Ramos (cell line): Measurements from ENCODE around the gene TCF12.

Source experiments
- in situ Hi-C: fragments of 300-500 bp; cut with MboI; formaldehyde crosslinking; loops from one replicate; pipeline ENCODE4 v1.14.3; 2022; ENCODE audit warnings: low sequenced_read_pairs; ENCODE audit not compliant: unreplicated experiment

Gene TCF12

GRCh38 chr15:57321485-57321884, 403.0 kb downstream of the TCF12 start:
- in situ Hi-C loops, result loop anchor here (25.0 kb wide), 1 partner anchor 409 kb away; the partner anchor contains the start of gene TCF12

- in situ Hi-C loops, result loop anchor here (25.0 kb wide), 1 partner anchor 410 kb away; the partner anchor contains the start of gene TCF12
Measured at GRCh38 chr15:57321973-57322601, 403.6 kb downstream of the TCF12 start.

- in situ Hi-C loops, result loop anchor here (25.0 kb wide), 1 partner anchor 410 kb away; the partner anchor contains the start of gene TCF12
Measured at GRCh38 chr15:57322602-57323250, 404.3 kb downstream of the TCF12 start.

- in situ Hi-C loops, result loop anchor here (25.0 kb wide), 1 partner anchor 411 kb away; the partner anchor contains the start of gene TCF12
Measured at GRCh38 chr15:57323299-57323805, 404.9 kb downstream of the TCF12 start.

GRCh38 chr15:57323806-57324589, 405.6 kb downstream of the TCF12 start:
- in situ Hi-C loops, result loop anchor here (25.0 kb wide), 1 partner anchor 412 kb away; the partner anchor contains the start of gene TCF12

- in situ Hi-C loops, result loop anchor here (25.0 kb wide), 1 partner anchor 412 kb away; the partner anchor contains the start of gene TCF12
Measured at GRCh38 chr15:57324590-57324890, 406.1 kb downstream of the TCF12 start.

GRCh38 chr15:57324944-57325679, 406.7 kb downstream of the TCF12 start:
- in situ Hi-C loops, result loop anchor here (25.0 kb wide), 1 partner anchor 413 kb away; the partner anchor contains the start of gene TCF12

- in situ Hi-C loops, result no loop called here
Measured at GRCh38 chr15:57326196-57326595, 407.8 kb downstream of the TCF12 start.

- in situ Hi-C loops, result no loop called here
Measured at GRCh38 chr15:57327985-57328471, 409.6 kb downstream of the TCF12 start.

- in situ Hi-C loops, result no loop called here
Measured at GRCh38 chr15:57328479-57328878, 410.0 kb downstream of the TCF12 start.

GRCh38 chr15:57328897-57329296, 410.5 kb downstream of the TCF12 start:
- in situ Hi-C loops, result no loop called here

- in situ Hi-C loops, result loop anchor here (10.0 kb wide), 1 partner anchor 65 kb away; no protein-coding TSS in a partner anchor
Measured at GRCh38 chr15:57329582-57330367, 411.3 kb downstream of the TCF12 start.

- in situ Hi-C loops, result loop anchor here (10.0 kb wide), 1 partner anchor 64 kb away; no protein-coding TSS in a partner anchor
Measured at GRCh38 chr15:57330619-57331340, 412.3 kb downstream of the TCF12 start.

- in situ Hi-C loops, result loop anchor here (10.0 kb wide), 1 partner anchor 62 kb away; no protein-coding TSS in a partner anchor
Measured at GRCh38 chr15:57332326-57332725, 413.9 kb downstream of the TCF12 start.

GRCh38 chr15:57333487-57333886, 415.0 kb downstream of the TCF12 start:
- in situ Hi-C loops, result loop anchor here (10.0 kb wide), 1 partner anchor 61 kb away; no protein-coding TSS in a partner anchor

- in situ Hi-C loops, result loop anchor here (10.0 kb wide), 1 partner anchor 61 kb away; no protein-coding TSS in a partner anchor
Measured at GRCh38 chr15:57334257-57334656, 415.8 kb downstream of the TCF12 start.

GRCh38 chr15:57335293-57335715, 416.9 kb downstream of the TCF12 start:
- in situ Hi-C loops, result loop anchor here (10.0 kb wide), 1 partner anchor 59 kb away; no protein-coding TSS in a partner anchor

GRCh38 chr15:57335719-57336118, 417.3 kb downstream of the TCF12 start:
- in situ Hi-C loops, result loop anchor here (10.0 kb wide), 1 partner anchor 59 kb away; no protein-coding TSS in a partner anchor
